Psoas muscle (tissue), 8 donors: ENCODE measurements around the gene PPP4R4. TPM values are rescaled to one million over a fixed set of nuclear protein-coding genes. Genes with fewer than 3 reads are reported as not detected.
"Not testable (repeated sequence)": the region's sequence is repeated elsewhere in the genome, so short reads cannot be mapped to it uniquely, and the experiment has no call there.

Source experiments
- ATAC-seq, 4 donors: fragments of 200-7000 bp; cut with Tn5 transposase; one replicate each; pipeline ENCODE4 v1.9.1; 2020; ENCODE audit warnings: moderate library complexity in 3 of 4, mild to moderate bottlenecking in 2 of 4
- DNase-seq, 2 donors: peaks; one replicate each; pipeline ENCODE4 v3.0.0-alpha.2; 2020
- H3K27ac ChIP-seq: fragments of 200-600 bp; one replicate; pipeline ENCODE4 v1.8.0; 2022
- H3K27me3 ChIP-seq, 3 donors: fragments of 200-600 bp in 1 of 3; one replicate each; pipeline versions ENCODE4 v1.6.1 to v1.8.0; 2013 to 2022; ENCODE audit warnings: low read length in 2 of 3, mild to moderate bottlenecking in 2 of 3, moderate library complexity in 1 of 3; ENCODE audit not compliant: insufficient read depth in 3 of 3
- H3K36me3 ChIP-seq, 2 donors: fragments of 200-600 bp in 1 of 2; one replicate each; pipeline versions ENCODE4 v1.6.1 to v1.8.0; 2013 to 2022; ENCODE audit warnings: low read depth in 1 of 2, mild to moderate bottlenecking in 1 of 2, moderate library complexity in 1 of 2; ENCODE audit not compliant: insufficient read depth in 1 of 2
- H3K4me1 ChIP-seq: fragments of 200-600 bp; one replicate; pipeline ENCODE4 v1.8.0; 2022
- H3K4me3 ChIP-seq: fragments of 200-600 bp; one replicate; pipeline ENCODE4 v1.8.0; 2022; ENCODE audit warnings: mild to moderate bottlenecking
- H3K9me3 ChIP-seq: fragments of 200-600 bp; one replicate; pipeline ENCODE4 v1.8.0; 2022
- WGBS, 3 donors: extraction: QIAGEN DNeasy Blood & Tissue Kit; methylation state at CpG; one replicate each; pipeline versions ENCODE4 v1.1.6 to v1.1.7; 2013; 5-methylcytosine and 5-hydroxymethylcytosine counted together
- intact Hi-C, 2 donors: fragments of 100-400 bp; cut with DNase I; formaldehyde crosslinking; loops; one replicate each; pipeline versions ENCODE4 v1.11.0 to v1.14.2; 2022
- polyA plus RNA-seq, 3 donors: library from polyadenylated mRNA; stranded (reverse); fragments of 200-250 nt; gene quantifications; one replicate each; pipeline ENCODE4 v1.2.3, GENCODE V29; 2013
- total RNA-seq, 4 donors: library from RNA; stranded (reverse); fragmentation: NEBNext Ultra II Directional in 2 of 4; extraction: Animal tissue kit (Norgen Biotek cat#: 25700) in 2 of 4; gene quantifications; one replicate each; pipeline versions ENCODE4 v1.2.1 to v1.2.4, GENCODE V29; 2021 to 2023
- TF ChIP-seq, protein P1 (sequence below): fragments of 200-600 bp; IDR thresholded peaks from one replicate; pipeline ENCODE4 v1.8.0; 2022; ENCODE audit warnings: antibody characterized with exemption
- donor health status: healthy with polysubstance abuse.
- donor health status: DM: no; HTN: no; CAD: no; lungs with moderate emphysema.
- donor health status: Bipolar disorder and iron deficiency.
- donor health status: healthy.
- donor health status: DM: yes; HTN: yes; CAD: no.
- donor health status: DM: no; HTN: no; CAD: no.
- donor health status: DM: no; HTN: no; CAD: no.
- donor health status: DM: yes; HTN: yes; CAD: no.

The PPP4R4 gene
- total and polyA plus RNA-seq, 7 donors = 0.01 to 0.73 (median 0.19) TPM; not detected in 1

DNA sequence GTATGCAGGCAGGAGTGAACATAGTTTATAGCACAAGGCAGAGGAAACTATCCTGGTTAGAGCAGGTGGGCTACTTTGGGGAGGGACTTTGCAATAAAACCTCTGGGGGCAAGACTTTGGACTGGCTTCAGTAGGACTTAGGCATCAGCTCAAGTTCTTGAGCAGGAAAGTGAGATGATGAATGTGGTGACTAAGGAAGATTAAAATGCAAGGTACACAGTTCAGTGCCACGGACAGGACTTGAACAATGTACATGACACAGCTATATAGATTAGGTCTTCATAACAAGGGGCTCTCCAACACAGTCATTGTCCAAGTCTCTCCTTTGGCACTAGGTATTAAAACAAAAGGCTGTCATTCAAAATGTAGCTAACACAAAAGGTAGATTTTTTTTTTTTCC lies 21.4 kb upstream of the PPP4R4 start:
- WGBS, 3 donors = 86 to 94% (median 88%) methylated on average over 1 of the region's 1 CpG
- H3K4me1 ChIP-seq = no peaks in the 10 kb centered on the region
- no peak overlapping the region for H3K27ac ChIP-seq
- ATAC-seq (no peak), DNase-seq (no peak)
- no peaks in the 10 kb centered on the region for H3K9me3 ChIP-seq
- intact Hi-C loops = no loop called here
- no peaks in the 10 kb centered on the region for H3K36me3 ChIP-seq
- TF ChIP-seq, protein P1, sequence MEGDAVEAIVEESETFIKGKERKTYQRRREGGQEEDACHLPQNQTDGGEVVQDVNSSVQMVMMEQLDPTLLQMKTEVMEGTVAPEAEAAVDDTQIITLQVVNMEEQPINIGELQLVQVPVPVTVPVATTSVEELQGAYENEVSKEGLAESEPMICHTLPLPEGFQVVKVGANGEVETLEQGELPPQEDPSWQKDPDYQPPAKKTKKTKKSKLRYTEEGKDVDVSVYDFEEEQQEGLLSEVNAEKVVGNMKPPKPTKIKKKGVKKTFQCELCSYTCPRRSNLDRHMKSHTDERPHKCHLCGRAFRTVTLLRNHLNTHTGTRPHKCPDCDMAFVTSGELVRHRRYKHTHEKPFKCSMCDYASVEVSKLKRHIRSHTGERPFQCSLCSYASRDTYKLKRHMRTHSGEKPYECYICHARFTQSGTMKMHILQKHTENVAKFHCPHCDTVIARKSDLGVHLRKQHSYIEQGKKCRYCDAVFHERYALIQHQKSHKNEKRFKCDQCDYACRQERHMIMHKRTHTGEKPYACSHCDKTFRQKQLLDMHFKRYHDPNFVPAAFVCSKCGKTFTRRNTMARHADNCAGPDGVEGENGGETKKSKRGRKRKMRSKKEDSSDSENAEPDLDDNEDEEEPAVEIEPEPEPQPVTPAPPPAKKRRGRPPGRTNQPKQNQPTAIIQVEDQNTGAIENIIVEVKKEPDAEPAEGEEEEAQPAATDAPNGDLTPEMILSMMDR = no peak
- H3K27me3 ChIP-seq = peaks cover 0 to 5% (median 0%) of the 10 kb centered on the region in 3 donors
- no peak overlapping the region for H3K4me3 ChIP-seq

DNA sequence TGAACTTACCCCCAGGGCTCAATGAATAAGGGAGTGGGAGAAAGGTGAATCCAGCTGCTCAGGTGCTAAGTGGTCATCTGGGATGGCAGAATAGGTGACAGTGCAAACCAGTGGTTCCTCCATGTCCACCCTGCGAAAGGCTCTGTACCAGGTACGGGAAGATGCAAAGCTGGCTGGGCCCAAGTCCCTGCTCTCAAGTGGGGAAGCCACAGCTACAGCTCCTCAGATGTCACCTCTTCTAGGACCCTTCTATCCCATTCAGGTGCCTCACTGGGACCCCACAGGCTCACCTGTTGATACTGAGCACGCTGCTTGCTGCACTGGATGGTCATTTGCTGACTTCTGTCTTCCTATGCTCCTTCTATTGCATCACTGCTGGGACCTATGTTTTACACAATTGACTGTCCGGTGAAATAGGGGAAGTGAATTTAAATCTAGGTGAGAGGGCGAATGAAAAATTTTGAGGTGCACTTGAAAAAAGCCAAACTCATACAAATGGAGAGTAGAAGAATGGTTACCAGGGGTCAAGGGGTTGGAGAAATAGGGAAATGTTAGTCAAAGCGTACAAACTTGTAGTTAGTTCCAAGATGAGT lies 20.3 kb upstream of the PPP4R4 start:
- 82 to 89% (median 83%) methylated on average over 6 of the region's 6 CpGs for WGBS, 3 donors
- intact Hi-C loops = no loop called here
- Histone ChIP-seq H3K27ac (no peak overlapping the region), H3K36me3 (no peaks in the 10 kb centered on the region), H3K9me3 (no peaks in the 10 kb centered on the region), H3K27me3 (peaks cover 0 to 5% (median 2%) of the 10 kb centered on the region in 3 donors), H3K4me3 (no peak overlapping the region), H3K4me1 (no peaks in the 10 kb centered on the region)
- ATAC-seq (no peak), DNase-seq (no peak)
- TF ChIP-seq, protein P1 = no peak

DNA sequence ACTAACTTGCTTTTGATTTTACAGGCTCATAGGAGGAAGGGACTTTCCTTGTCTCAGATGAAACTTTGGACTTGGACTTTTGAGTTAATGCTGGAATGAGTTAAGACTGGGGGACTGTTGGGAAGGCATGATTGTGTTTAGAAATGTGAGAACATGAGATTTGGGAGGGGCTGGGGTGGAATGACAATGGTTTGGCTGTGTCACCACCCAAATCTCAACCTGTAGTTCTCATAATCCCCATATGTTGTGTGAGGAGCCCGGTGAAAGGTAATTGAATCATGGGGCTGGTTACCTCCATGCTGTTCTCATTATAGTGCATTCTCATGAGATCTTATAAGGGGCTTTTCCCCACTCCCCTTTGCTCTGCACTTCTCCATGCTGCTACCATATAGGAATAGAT lies 18.0 kb upstream of the PPP4R4 start:
- DNase-seq, H3K27me3 ChIP-seq, H3K4me1 ChIP-seq, H3K9me3 ChIP-seq, ATAC-seq, H3K4me3 ChIP-seq, H3K27ac ChIP-seq, intact Hi-C loops, H3K36me3 ChIP-seq: not testable (repeated sequence)
- WGBS, 3 donors = 68 to 79% (median 77%) methylated on average over 1 of the region's 1 CpG

DNA sequence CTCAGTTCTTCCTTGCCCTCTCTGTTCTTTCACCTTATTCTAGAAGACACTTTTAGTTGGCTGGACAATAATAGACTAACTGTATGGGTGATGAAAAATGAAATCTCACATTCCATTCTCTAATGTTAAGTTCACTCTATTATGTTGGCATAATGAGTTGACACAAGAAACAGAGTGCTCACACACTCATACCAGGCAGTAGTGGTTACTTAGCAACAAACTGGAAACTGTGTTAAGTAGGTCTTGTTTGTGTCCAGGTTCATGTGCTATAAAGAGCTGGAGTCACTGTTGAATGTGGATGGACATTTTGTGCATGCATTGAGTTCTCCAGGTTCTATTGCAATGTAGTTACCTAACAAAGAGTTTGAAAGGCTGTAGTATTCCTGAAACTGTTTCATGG lies 16.9 kb upstream of the PPP4R4 start:
- Histone ChIP-seq H3K4me1 (no peaks in the 10 kb centered on the region), H3K9me3 (no peaks in the 10 kb centered on the region), H3K36me3 (no peaks in the 10 kb centered on the region), H3K4me3 (no peak overlapping the region), H3K27me3 (peaks cover 0 to 5% (median 2%) of the 10 kb centered on the region in 3 donors), H3K27ac (no peak overlapping the region)
- no peak for ATAC-seq
- TF ChIP-seq, protein P1 = no peak
- no peak for DNase-seq
- intact Hi-C loops = no loop called here

DNA sequence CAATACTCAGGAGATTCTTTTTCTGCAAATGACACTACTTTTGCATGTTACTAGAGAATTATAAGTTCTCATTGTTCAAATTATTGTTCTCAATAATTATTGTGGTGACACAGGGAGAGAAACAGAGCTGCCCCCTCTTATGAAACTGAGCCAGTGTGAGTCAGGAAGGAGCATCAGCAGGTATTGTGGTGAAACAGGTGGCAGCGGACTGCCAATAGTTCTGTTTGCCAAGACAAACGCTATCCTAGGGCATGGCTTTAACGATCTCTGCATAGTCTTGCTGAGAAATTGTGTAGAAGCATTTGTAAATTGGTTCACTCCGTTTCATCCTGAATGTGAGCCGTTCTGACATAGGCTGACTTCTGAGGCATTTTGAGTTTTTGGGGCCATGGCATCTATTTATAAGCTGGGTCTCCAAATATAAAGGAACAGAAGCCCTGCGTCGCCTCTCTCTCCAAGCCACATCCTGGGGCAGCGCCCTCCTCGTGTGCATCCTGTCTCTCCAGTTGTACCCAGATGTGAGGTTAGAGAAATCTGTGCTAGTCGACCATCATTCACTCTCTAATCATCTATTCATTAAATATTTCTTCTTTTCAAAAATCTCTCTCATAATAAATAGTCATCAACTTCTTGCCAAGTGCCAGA lies 15.8 kb upstream of the PPP4R4 start:
- H3K9me3 ChIP-seq = no peaks in the 10 kb centered on the region
- H3K36me3 ChIP-seq = no peaks in the 10 kb centered on the region
- H3K4me1 ChIP-seq = no peaks in the 10 kb centered on the region
- no peak overlapping the region for H3K27ac ChIP-seq
- TF ChIP-seq, protein P1 = no peak
- peaks cover 0 to 2% (median 0%) of the 10 kb centered on the region in 3 donors for H3K27me3 ChIP-seq
- WGBS, 3 donors = 58 to 67% (median 62%) methylated on average over 10 of the region's 10 CpGs
- intact Hi-C loops = no loop called here
- ATAC-seq = no peak
- no peak overlapping the region for H3K4me3 ChIP-seq
- DNase-seq = no peak
